Measurements from ENCODE around the gene RNF180.
"Not testable (repeated sequence)": the region's sequence is repeated elsewhere in the genome, so short reads cannot be mapped to it uniquely, and the experiment has no call there.

RNF180 gene

GRCh38 chr5:64407103-64407825, 241.6 kb downstream of the RNF180 start:
- not testable (repeated sequence) for DNase-seq

GRCh38 chr5:64417390-64417789, 251.7 kb downstream of the RNF180 start:
- DNase-seq, result no peak

- no peak for DNase-seq
Measured at GRCh38 chr5:64418013-64418412, 252.4 kb downstream of the RNF180 start.

Data from activated gamma-delta T cell treated with Interleukin-2 at 50 U/mL for 16 hours (primary cell).